Transverse colon (tissue), 4 donors: ENCODE measurements around the gene PTPRQ. TPM values are rescaled to one million over a fixed set of nuclear protein-coding genes. Genes with fewer than 3 reads are reported as not detected.

Experiments
- DNase-seq: peaks from one replicate; pipeline ENCODE4 v3.0.0-alpha.2; 2019
- H3K27ac ChIP-seq, 4 donors: fragments of 200-600 bp; sonication (generic); 2 replicates each; pipeline ENCODE4 v1.5.1; 2016 to 2018; ENCODE audit warnings: inconsistent platforms in 4 of 4
- H3K27me3 ChIP-seq: fragments of 200-600 bp; sonication (generic); 2 replicates; pipeline ENCODE4 v1.5.1; 2017; ENCODE audit warnings: inconsistent platforms
- H3K36me3 ChIP-seq, 4 donors: fragments of 200-600 bp; sonication (generic); 2 replicates each; pipeline ENCODE4 v1.5.1; 2017 to 2019; ENCODE audit warnings: inconsistent platforms in 4 of 4
- H3K4me1 ChIP-seq, 4 donors: fragments of 200-600 bp; sonication (generic); 2 replicates each; pipeline ENCODE4 v1.5.1; 2017 to 2020; ENCODE audit warnings: inconsistent platforms in 4 of 4
- H3K4me3 ChIP-seq, 4 donors: fragments of 200-600 bp; sonication (generic); 1 replicate in 1 of 4; 2 replicates in 3 of 4; pipeline versions ENCODE4 v1.5.1 to v1.6.1; 2017 to 2019; ENCODE audit warnings: inconsistent platforms in 4 of 4
- H3K9me3 ChIP-seq, 2 donors: fragments of 200-600 bp; sonication (generic); 2 replicates each; pipeline ENCODE4 v1.5.1; 2017 to 2019; ENCODE audit warnings: inconsistent platforms in 2 of 2
- EP300 ChIP-seq: sonication (generic); formaldehyde crosslinking; IDR thresholded peaks from one replicate; pipeline ENCODE4 v1.6.1; 2017; ENCODE audit warnings: antibody characterized with exemption, low read depth
- POLR2A ChIP-seq: fragments of 450-650 bp; IDR thresholded peaks from one replicate; pipeline ENCODE4 v1.6.1; 2016; ENCODE audit warnings: antibody characterized with exemption, mild to moderate bottlenecking, moderate library complexity
- POLR2AphosphoS5 ChIP-seq, 3 donors: sonication (generic); formaldehyde crosslinking; IDR thresholded peaks; one replicate each; pipeline ENCODE4 v1.6.1; 2016; ENCODE audit warnings: antibody characterized with exemption in 3 of 3
- WGBS, 2 donors: methylation state at CpG; one replicate each; pipeline ENCODE4 v1.1.5; 2018; ENCODE audit warnings: low coverage in 1 of 2; 5-methylcytosine and 5-hydroxymethylcytosine counted together
- in situ Hi-C, 4 donors: fragments of 200-750 bp; cut with MboI; loops; one replicate each; pipeline versions ENCODE4 v1.15.0 to v1.15.1; 2017; ENCODE audit warnings: low sequenced_read_pairs in 3 of 4, low pct_ligation_motif_present in 1 of 4, low pct_unique_long_range_greater_than_20kb in 1 of 4
- intact Hi-C: fragments of 100-400 bp; cut with DNase I; formaldehyde crosslinking; loops from one replicate; pipeline ENCODE4 v1.15.1; 2023; ENCODE audit warnings: low total_unique reads
- total RNA-seq, 4 donors: library from RNA; depleted of rRNA; stranded (reverse); fragments of >200 nt; gene quantifications; one replicate each; pipeline ENCODE4 v1.1.0, GENCODE V29; 2016
- TF ChIP-seq, protein P1 (sequence below), 5 experiments: fragments of 200-600 bp in 3 of 5; fragments of 450-650 bp in 2 of 5; sonication (generic) in 3 of 5; IDR thresholded peaks; 1 replicate in 2 of 5; 2 replicates in 3 of 5; pipeline ENCODE4 v1.5.1; 2016 to 2017; ENCODE audit warnings: antibody characterized with exemption in 5 of 5, inconsistent platforms in 3 of 5, mild to moderate bottlenecking in 2 of 5, moderate library complexity in 1 of 5

Gene PTPRQ
- total RNA-seq, 4 donors from 2014 or later, result under 0.01 to 0.16 TPM; not detected in 2

- no peak for DNase-seq
- in situ Hi-C loops (no loop called here), intact Hi-C loops (no loop called here)
- Histone ChIP-seq H3K27ac (no peak overlapping the region), H3K4me3 (no peak overlapping the region), H3K4me1 (no peaks in the 10 kb centered on the region), H3K9me3 (no peaks in the 10 kb centered on the region), H3K27me3 (no peaks in the 10 kb centered on the region), H3K36me3 (no peaks in the 10 kb centered on the region)
- TF ChIP-seq, protein P1, sequence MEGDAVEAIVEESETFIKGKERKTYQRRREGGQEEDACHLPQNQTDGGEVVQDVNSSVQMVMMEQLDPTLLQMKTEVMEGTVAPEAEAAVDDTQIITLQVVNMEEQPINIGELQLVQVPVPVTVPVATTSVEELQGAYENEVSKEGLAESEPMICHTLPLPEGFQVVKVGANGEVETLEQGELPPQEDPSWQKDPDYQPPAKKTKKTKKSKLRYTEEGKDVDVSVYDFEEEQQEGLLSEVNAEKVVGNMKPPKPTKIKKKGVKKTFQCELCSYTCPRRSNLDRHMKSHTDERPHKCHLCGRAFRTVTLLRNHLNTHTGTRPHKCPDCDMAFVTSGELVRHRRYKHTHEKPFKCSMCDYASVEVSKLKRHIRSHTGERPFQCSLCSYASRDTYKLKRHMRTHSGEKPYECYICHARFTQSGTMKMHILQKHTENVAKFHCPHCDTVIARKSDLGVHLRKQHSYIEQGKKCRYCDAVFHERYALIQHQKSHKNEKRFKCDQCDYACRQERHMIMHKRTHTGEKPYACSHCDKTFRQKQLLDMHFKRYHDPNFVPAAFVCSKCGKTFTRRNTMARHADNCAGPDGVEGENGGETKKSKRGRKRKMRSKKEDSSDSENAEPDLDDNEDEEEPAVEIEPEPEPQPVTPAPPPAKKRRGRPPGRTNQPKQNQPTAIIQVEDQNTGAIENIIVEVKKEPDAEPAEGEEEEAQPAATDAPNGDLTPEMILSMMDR (IDR thresholded peaks at IDR 0.05), result no peak
- no peak for TF ChIP-seq POLR2AphosphoS5 (IDR thresholded peaks at IDR 0.05)
- no peak for TF ChIP-seq POLR2A
- no peak for TF ChIP-seq EP300
- 87% methylated on average over 4 of the region's 4 CpGs; no CpG with 5 or more reads in 1 of the 2 donors for WGBS, 2 donors
These were observed 146.1 kb downstream of the PTPRQ start for GRCh38 chr12:80590085-80590484.

DNA sequence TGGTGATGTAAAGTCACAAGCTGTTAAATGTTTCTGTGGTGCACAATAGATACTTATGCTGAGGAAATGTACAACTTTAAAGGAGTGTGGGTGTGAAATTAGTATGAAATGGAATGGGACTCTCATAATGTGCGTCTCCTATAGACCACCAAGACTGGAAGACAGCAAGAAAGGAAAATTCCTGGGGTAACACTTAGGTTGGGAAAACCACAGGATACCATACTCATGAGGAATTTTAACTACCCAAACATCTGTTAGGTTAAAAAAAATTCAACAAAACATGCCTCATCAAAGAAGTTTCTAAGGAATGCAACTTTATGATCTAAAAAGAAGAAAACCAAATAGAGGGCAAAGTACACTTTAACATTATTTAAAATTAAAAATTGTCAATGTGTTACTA lies 149.7 kb downstream of the PTPRQ start:
- DNase-seq, result no peak
- intact Hi-C loops (no loop called here), in situ Hi-C loops (no loop called here)
- TF ChIP-seq POLR2AphosphoS5 (IDR thresholded peaks at IDR 0.05) (no peak), EP300 (no peak), POLR2A (no peak)
- TF ChIP-seq, protein P1 (IDR thresholded peaks at IDR 0.05), result no peak
- Histone ChIP-seq H3K27me3 (no peaks in the 10 kb centered on the region), H3K9me3 (no peaks in the 10 kb centered on the region), H3K27ac (no peak overlapping the region), H3K4me1 (no peaks in the 10 kb centered on the region), H3K36me3 (no peaks in the 10 kb centered on the region), H3K4me3 (no peak overlapping the region)
- 50 to 88% methylated on average over 1 of the region's 1 CpG for WGBS, 2 donors

DNA sequence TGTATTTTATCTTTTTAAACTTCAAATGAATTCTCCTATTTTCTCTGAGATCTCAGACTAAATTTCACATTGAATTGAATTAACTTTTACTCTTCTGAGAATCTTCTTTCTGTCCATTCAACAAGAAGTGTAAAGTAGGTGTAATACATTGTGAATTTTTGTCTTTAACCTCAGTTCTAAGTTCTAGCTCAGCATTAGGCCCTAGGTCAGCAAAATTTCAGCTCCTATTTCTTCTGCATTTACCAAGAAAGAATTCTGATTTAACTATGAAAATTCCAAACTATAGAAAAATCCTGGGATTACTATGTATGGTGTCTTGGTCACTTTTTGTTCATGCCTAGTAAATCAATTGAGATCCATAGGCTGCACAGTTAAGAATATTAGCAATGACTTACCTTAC lies 152.5 kb downstream of the PTPRQ start:
- Histone ChIP-seq H3K4me3 (no peak overlapping the region), H3K27ac (no peak overlapping the region), H3K27me3 (no peaks in the 10 kb centered on the region), H3K9me3 (no peaks in the 10 kb centered on the region), H3K4me1 (no peaks in the 10 kb centered on the region), H3K36me3 (no peaks in the 10 kb centered on the region)
- TF ChIP-seq POLR2A (no peak), POLR2AphosphoS5 (IDR thresholded peaks at IDR 0.05) (no peak), EP300 (no peak)
- TF ChIP-seq, protein P1 (IDR thresholded peaks at IDR 0.05), result no peak
- intact Hi-C loops (no loop called here), in situ Hi-C loops (no loop called here)
- DNase-seq, result no peak

DNA sequence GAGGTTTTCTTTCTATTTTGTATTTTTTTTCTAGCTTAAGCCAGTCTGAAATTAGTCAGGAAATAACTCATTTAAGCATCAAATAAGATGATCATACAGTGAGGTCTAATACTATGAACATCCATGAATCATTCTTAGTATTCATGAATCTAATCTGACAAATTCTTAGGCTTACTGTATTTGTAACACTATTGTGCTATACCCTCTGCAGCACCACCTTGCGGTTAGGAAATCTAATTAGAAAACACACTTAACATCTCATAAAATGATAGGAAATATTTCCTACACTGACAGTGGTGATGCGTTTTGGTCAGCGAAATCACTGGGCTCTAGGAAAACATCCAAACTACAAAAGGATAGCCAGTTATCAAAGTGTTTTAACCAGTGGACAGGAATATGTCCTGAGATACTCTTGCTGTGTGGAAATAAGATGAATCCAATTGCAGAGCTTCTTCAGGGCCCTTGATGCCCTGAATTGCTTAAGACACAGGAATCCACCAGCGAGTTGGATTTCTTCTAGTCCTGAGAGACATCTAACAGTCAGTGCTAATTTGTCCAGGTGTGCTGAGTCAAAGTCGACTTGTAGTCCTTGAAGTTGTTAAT lies 154.1 kb downstream of the PTPRQ start:
- H3K9me3 ChIP-seq, result no peaks in the 10 kb centered on the region
- intact Hi-C loops (no loop called here), in situ Hi-C loops (no loop called here)
- H3K27ac ChIP-seq, result no peak overlapping the region
- no peaks in the 10 kb centered on the region for H3K4me1 ChIP-seq
- 50 to 57% methylated on average over 4 to 5 of the region's 5 CpGs for WGBS, 2 donors
- no peak for DNase-seq
- TF ChIP-seq, protein P1 (IDR thresholded peaks at IDR 0.05), result no peak
- TF ChIP-seq EP300 (no peak), POLR2AphosphoS5 (IDR thresholded peaks at IDR 0.05) (no peak), POLR2A (no peak)
- no peaks in the 10 kb centered on the region for H3K27me3 ChIP-seq
- H3K36me3 ChIP-seq, result no peaks in the 10 kb centered on the region
- H3K4me3 ChIP-seq, result no peak overlapping the region
